Neural cell (in vitro differentiated cells): ENCODE results near the gene ARHGEF16. TPM values are rescaled to one million over a fixed set of nuclear protein-coding genes. Genes with fewer than 3 reads are reported as not detected.

Source experiments
- H2AFZ ChIP-seq: fragments of 200-600, 300-800 bp; sonication (generic), shearing (Covaris generic); 2 replicates; pipeline ENCODE4 v1.6.0; 2014; ENCODE audit warnings: low read depth, mild to moderate bottlenecking, antibody characterized with exemption, low read length, moderate library complexity
- H3F3A ChIP-seq: fragments of 200-600 bp; shearing (Covaris generic); 2 replicates; pipeline ENCODE4 v1.6.1; 2016; ENCODE audit warnings: mild to moderate bottlenecking, moderate library complexity, mixed read lengths, antibody characterized with exemption, low read length; ENCODE audit not compliant: insufficient read depth, poor library complexity, severe bottlenecking
- H3K27ac ChIP-seq: fragments of 200-600, 300-800 bp; sonication (generic), shearing (Covaris generic); 2 replicates; pipeline ENCODE4 v1.5.1; 2014; ENCODE audit warnings: mild to moderate bottlenecking, low read length, moderate library complexity
- H3K27me3 ChIP-seq: fragments of 300-800, 200-600 bp; sonication (generic), shearing (Covaris generic); 2 replicates; pipeline ENCODE4 v1.6.0; 2014; ENCODE audit warnings: mild to moderate bottlenecking, low read depth, low read length, moderate library complexity; ENCODE audit not compliant: insufficient read depth
- H3K36me3 ChIP-seq: fragments of 300-800, 200-600 bp; sonication (generic), shearing (Covaris generic); 2 replicates; pipeline ENCODE4 v1.5.1; 2014; ENCODE audit warnings: mild to moderate bottlenecking, antibody characterized with exemption, low read length, moderate library complexity; ENCODE audit not compliant: insufficient read depth
- H3K4me2 ChIP-seq: fragments of 300-800, 200-600 bp; sonication (generic), shearing (Covaris generic); 2 replicates; pipeline ENCODE4 v1.6.0; 2014; ENCODE audit warnings: mild to moderate bottlenecking, low read length
- H3K4me3 ChIP-seq: fragments of 300-800, 200-600 bp; sonication (generic), shearing (Covaris generic); 2 replicates; pipeline ENCODE4 v1.5.1; 2014; ENCODE audit warnings: mild to moderate bottlenecking, low read length, moderate library complexity
- H3K79me2 ChIP-seq: fragments of 200-600 bp; shearing (Covaris generic); replicated peaks from 2 replicates; pipeline ENCODE4 v1.6.0; 2014; ENCODE audit warnings: mild to moderate bottlenecking, low read length, moderate library complexity; ENCODE audit not compliant: insufficient read depth
- H3K9ac ChIP-seq: fragments of 300-800, 200-600 bp; sonication (generic), shearing (Covaris generic); 2 replicates; pipeline ENCODE4 v1.6.1; 2016; ENCODE audit warnings: mild to moderate bottlenecking, low read length, mixed read lengths
- H3K9me2 ChIP-seq: fragments of 200-600 bp; shearing (Covaris generic); 2 replicates; pipeline ENCODE4 v1.6.1; 2016; ENCODE audit warnings: mild to moderate bottlenecking, low read length, mixed read lengths; ENCODE audit not compliant: insufficient read depth
- H3K9me3 ChIP-seq: fragments of 200-600, 300-800 bp; sonication (generic), shearing (Covaris generic); 2 replicates; pipeline ENCODE4 v1.6.1; 2016; ENCODE audit warnings: mild to moderate bottlenecking, mixed run types, low read length, moderate library complexity, mixed read lengths
- H4K20me1 ChIP-seq: fragments of 200-600 bp; shearing (Covaris generic); 2 replicates; pipeline ENCODE4 v1.6.1; 2016; ENCODE audit warnings: mild to moderate bottlenecking, mixed run types; ENCODE audit not compliant: insufficient read depth
- EP300 ChIP-seq: fragments of 450-650 bp; conservative IDR thresholded peaks from 2 replicates; pipeline ENCODE4 v1.6.1; 2014; ENCODE audit warnings: antibody characterized with exemption, mild to moderate bottlenecking, moderate library complexity; ENCODE audit not compliant: poor library complexity, severe bottlenecking
- EZH2 ChIP-seq: fragments of 200-600, 300-800 bp; shearing (Covaris generic), sonication (generic); IDR thresholded peaks from 2 replicates; pipeline ENCODE4 v1.6.1; 2014; ENCODE audit warnings: antibody characterized with exemption, low read length, borderline replicate concordance, mild to moderate bottlenecking; ENCODE audit not compliant: insufficient read depth, poor library complexity, severe bottlenecking
- MXI1 ChIP-seq: fragments of 450-650 bp; conservative IDR thresholded peaks from 2 replicates; pipeline ENCODE4 v1.6.1; 2014; ENCODE audit warnings: antibody characterized with exemption, mild to moderate bottlenecking; ENCODE audit not compliant: poor library complexity, severe bottlenecking
- POLR2AphosphoS5 ChIP-seq: IDR thresholded peaks from 2 replicates; pipeline ENCODE4 v1.6.1; 2012
- RAD21 ChIP-seq: fragments of 450-650 bp; conservative IDR thresholded peaks from 2 replicates; pipeline ENCODE4 v1.6.1; 2014; ENCODE audit warnings: antibody characterized with exemption, mild to moderate bottlenecking, moderate library complexity
- REST ChIP-seq: IDR thresholded peaks from 2 replicates; pipeline ENCODE4 v1.6.1; 2012; ENCODE audit warnings: borderline replicate concordance
- SMC3 ChIP-seq: fragments of 450-650 bp; conservative IDR thresholded peaks from 2 replicates; pipeline ENCODE4 v1.6.1; 2014; ENCODE audit warnings: antibody characterized with exemption, mild to moderate bottlenecking, moderate library complexity; ENCODE audit not compliant: poor library complexity
- TAF1 ChIP-seq: IDR thresholded peaks from 2 replicates; pipeline ENCODE4 v1.6.1; 2012; ENCODE audit warnings: low read depth
- polyA plus RNA-seq: library from polyadenylated mRNA; depleted of rRNA; stranded (reverse); fragments of >200 nt; gene quantifications from 2 replicates; pipeline ENCODE4 v1.2.3, GENCODE V29; 2014
- TF ChIP-seq, protein P1 (sequence below): fragments of 450-650 bp; IDR thresholded peaks from 2 replicates; pipeline ENCODE4 v1.5.1; 2014; ENCODE audit warnings: antibody characterized with exemption, mild to moderate bottlenecking, moderate library complexity; ENCODE audit not compliant: poor library complexity, severe bottlenecking

The ARHGEF16 gene
- polyA plus RNA-seq, 1 donor from 2014 or later: 0.64 TPM

DNA sequence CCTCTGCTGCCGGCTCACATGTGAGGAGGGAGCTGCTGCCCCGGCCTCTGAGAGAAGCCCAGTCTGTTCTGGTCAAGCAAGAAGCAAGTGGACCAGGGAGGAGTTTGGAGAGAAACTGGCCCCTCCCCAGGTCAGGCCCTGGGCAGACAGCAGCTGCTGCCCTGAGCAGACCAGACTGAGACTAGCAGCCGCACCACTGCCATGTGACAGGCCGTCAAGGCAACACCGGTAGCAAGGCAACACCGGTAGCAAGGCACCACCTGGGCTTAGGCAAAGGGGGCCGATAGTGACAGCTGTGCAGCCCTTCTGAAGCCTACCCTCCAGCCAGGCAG, 50.3 kb downstream of the ARHGEF16 start:
- no peak overlapping the region for H3K4me2 ChIP-seq
- TF ChIP-seq, protein P1, sequence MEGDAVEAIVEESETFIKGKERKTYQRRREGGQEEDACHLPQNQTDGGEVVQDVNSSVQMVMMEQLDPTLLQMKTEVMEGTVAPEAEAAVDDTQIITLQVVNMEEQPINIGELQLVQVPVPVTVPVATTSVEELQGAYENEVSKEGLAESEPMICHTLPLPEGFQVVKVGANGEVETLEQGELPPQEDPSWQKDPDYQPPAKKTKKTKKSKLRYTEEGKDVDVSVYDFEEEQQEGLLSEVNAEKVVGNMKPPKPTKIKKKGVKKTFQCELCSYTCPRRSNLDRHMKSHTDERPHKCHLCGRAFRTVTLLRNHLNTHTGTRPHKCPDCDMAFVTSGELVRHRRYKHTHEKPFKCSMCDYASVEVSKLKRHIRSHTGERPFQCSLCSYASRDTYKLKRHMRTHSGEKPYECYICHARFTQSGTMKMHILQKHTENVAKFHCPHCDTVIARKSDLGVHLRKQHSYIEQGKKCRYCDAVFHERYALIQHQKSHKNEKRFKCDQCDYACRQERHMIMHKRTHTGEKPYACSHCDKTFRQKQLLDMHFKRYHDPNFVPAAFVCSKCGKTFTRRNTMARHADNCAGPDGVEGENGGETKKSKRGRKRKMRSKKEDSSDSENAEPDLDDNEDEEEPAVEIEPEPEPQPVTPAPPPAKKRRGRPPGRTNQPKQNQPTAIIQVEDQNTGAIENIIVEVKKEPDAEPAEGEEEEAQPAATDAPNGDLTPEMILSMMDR: no peak
- TF ChIP-seq POLR2AphosphoS5 (no peak), TAF1 (no peak), SMC3 (no peak), EP300 (no peak), REST (no peak), RAD21 (no peak), EZH2 (no peak), MXI1 (no peak)
- H3K36me3 ChIP-seq: no peaks in the 10 kb centered on the region
- H3K9me3 ChIP-seq: no peaks in the 10 kb centered on the region
- H3K9me2 ChIP-seq: no peaks in the 10 kb centered on the region
- H3K9ac ChIP-seq: no peak overlapping the region
- H3K79me2 ChIP-seq: no peaks in the 10 kb centered on the region
- H2AFZ ChIP-seq: no peak overlapping the region
- no peak overlapping the region for H3K27ac ChIP-seq
- no peaks in the 10 kb centered on the region for H4K20me1 ChIP-seq
- no peaks in the 10 kb centered on the region for H3F3A ChIP-seq
- no peaks in the 10 kb centered on the region for H3K27me3 ChIP-seq
- H3K4me3 ChIP-seq: no peak overlapping the region

- Histone ChIP-seq H3K9ac (no peak overlapping the region), H3K9me3 (no peaks in the 10 kb centered on the region), H3K9me2 (no peaks in the 10 kb centered on the region), H4K20me1 (no peaks in the 10 kb centered on the region), H3K79me2 (no peaks in the 10 kb centered on the region), H3F3A (no peaks in the 10 kb centered on the region), H3K36me3 (no peaks in the 10 kb centered on the region), H3K27ac (no peak overlapping the region), H2AFZ (no peak overlapping the region), H3K4me2 (no peak overlapping the region), H3K4me3 (no peak overlapping the region), H3K27me3 (no peaks in the 10 kb centered on the region)
- TF ChIP-seq SMC3 (no peak), EP300 (no peak), TAF1 (no peak), MXI1 (no peak), REST (no peak), EZH2 (no peak), RAD21 (no peak), POLR2AphosphoS5 (no peak)
- TF ChIP-seq, protein P1: no peak
Measured at GRCh38 chr1:3505161-3505560, 50.7 kb downstream of the ARHGEF16 start.
